WTC11 (cell line): ENCODE measurements around the gene AZU1. TPM values are rescaled to one million over a fixed set of nuclear protein-coding genes. Genes with fewer than 3 reads are reported as not detected.

ENCODE experiments used
- E2F5 ChIP-seq: sonication (generic); formaldehyde crosslinking; IDR thresholded peaks from 2 replicates; pipeline ENCODE4 v1.8.1; 2022; ENCODE audit warnings: mild to moderate bottlenecking, moderate library complexity, missing genetic modification reagents
- ESRRA ChIP-seq: sonication (generic); formaldehyde crosslinking; IDR thresholded peaks from 2 replicates; pipeline ENCODE4 v1.8.1; 2022; ENCODE audit warnings: mild to moderate bottlenecking, missing genetic modification reagents, borderline replicate concordance
- ETV6 ChIP-seq: sonication (generic); formaldehyde crosslinking; IDR thresholded peaks from 2 replicates; pipeline ENCODE4 v1.8.1; 2022; ENCODE audit warnings: mild to moderate bottlenecking, missing genetic modification reagents
- FOXK1 ChIP-seq: sonication (generic); formaldehyde crosslinking; IDR thresholded peaks from 2 replicates; pipeline ENCODE4 v1.8.0; 2022; ENCODE audit warnings: mild to moderate bottlenecking, moderate library complexity, missing genetic modification reagents
- FOXP1 ChIP-seq: sonication (generic); formaldehyde crosslinking; IDR thresholded peaks from 2 replicates; pipeline ENCODE4 v1.8.0; 2022; ENCODE audit warnings: missing genetic modification reagents, mild to moderate bottlenecking, moderate library complexity, borderline replicate concordance
- JUN ChIP-seq: sonication (generic); formaldehyde crosslinking; IDR thresholded peaks from 2 replicates; pipeline ENCODE4 v1.8.0; 2023; ENCODE audit warnings: mild to moderate bottlenecking, missing genetic modification reagents
- MAX ChIP-seq: sonication (generic); formaldehyde crosslinking; IDR thresholded peaks from 2 replicates; pipeline ENCODE4 v1.8.0; 2022; ENCODE audit warnings: mild to moderate bottlenecking, missing genetic modification reagents
- MLX ChIP-seq: sonication (generic); formaldehyde crosslinking; IDR thresholded peaks from 2 replicates; pipeline ENCODE4 v1.8.1; 2023; ENCODE audit warnings: mild to moderate bottlenecking, missing genetic modification reagents, moderate library complexity
- NFE2L1 ChIP-seq: sonication (generic); formaldehyde crosslinking; IDR thresholded peaks from 2 replicates; pipeline ENCODE4 v1.8.1; 2023; ENCODE audit warnings: missing genetic modification reagents
- NR1H2 ChIP-seq: sonication (generic); formaldehyde crosslinking; IDR thresholded peaks from 2 replicates; pipeline ENCODE4 v1.9.0; 2021; ENCODE audit warnings: mild to moderate bottlenecking, moderate library complexity, missing genetic modification reagents
- SMAD3 ChIP-seq: sonication (generic); formaldehyde crosslinking; IDR thresholded peaks from 2 replicates; pipeline ENCODE4 v1.8.0; 2022; ENCODE audit warnings: missing genetic modification reagents, mild to moderate bottlenecking, borderline replicate concordance
- STAT6 ChIP-seq: sonication (generic); formaldehyde crosslinking; conservative IDR thresholded peaks from 2 replicates; pipeline ENCODE4 v1.8.1; 2023; ENCODE audit warnings: mild to moderate bottlenecking, low read depth, missing genetic modification reagents, moderate library complexity
- TEAD1 ChIP-seq: sonication (generic); formaldehyde crosslinking; IDR thresholded peaks from 2 replicates; pipeline ENCODE4 v1.8.0; 2022; ENCODE audit warnings: mild to moderate bottlenecking, missing genetic modification reagents
- TEAD4 ChIP-seq: sonication (generic); formaldehyde crosslinking; IDR thresholded peaks from 2 replicates; pipeline ENCODE4 v1.8.0; 2022; ENCODE audit warnings: mild to moderate bottlenecking, missing genetic modification reagents
- TP53 ChIP-seq: sonication (generic); formaldehyde crosslinking; IDR thresholded peaks from 2 replicates; pipeline ENCODE4 v1.8.1; 2023; ENCODE audit warnings: mild to moderate bottlenecking, missing genetic modification reagents
- USF1 ChIP-seq: sonication (generic); formaldehyde crosslinking; IDR thresholded peaks from 2 replicates; pipeline ENCODE4 v1.8.0; 2022; ENCODE audit warnings: mild to moderate bottlenecking, missing genetic modification reagents
- USF2 ChIP-seq: sonication (generic); formaldehyde crosslinking; IDR thresholded peaks from 2 replicates; pipeline ENCODE4 v1.8.1; 2023; ENCODE audit warnings: mild to moderate bottlenecking, missing genetic modification reagents, moderate library complexity
- ZMAT4 ChIP-seq: fragments of 250-450 bp; sonication (Bioruptor Pico); IDR thresholded peaks from 2 replicates; pipeline ENCODE4 v1.9.0; 2021; ENCODE audit warnings: mild to moderate bottlenecking
- ZNF121 ChIP-seq: sonication (generic); formaldehyde crosslinking; IDR thresholded peaks from 2 replicates; pipeline ENCODE4 v1.8.0; 2023; ENCODE audit warnings: missing genetic modification reagents
- ZNF219 ChIP-seq: sonication (generic); formaldehyde crosslinking; IDR thresholded peaks from 2 replicates; pipeline ENCODE4 v1.8.0; 2023; ENCODE audit warnings: missing genetic modification reagents, mild to moderate bottlenecking, borderline replicate concordance
- ZNF281 ChIP-seq: sonication (generic); formaldehyde crosslinking; IDR thresholded peaks from 2 replicates; pipeline ENCODE4 v1.8.0; 2023; ENCODE audit warnings: mild to moderate bottlenecking, missing genetic modification reagents
- ZNF317 ChIP-seq: sonication (generic); formaldehyde crosslinking; IDR thresholded peaks from 2 replicates; pipeline ENCODE4 v1.8.1; 2023; ENCODE audit warnings: low read depth, mild to moderate bottlenecking, moderate library complexity, missing genetic modification reagents, borderline replicate concordance
- ZNF416 ChIP-seq: fragments of 250-450 bp; sonication (Bioruptor Pico); IDR thresholded peaks from 2 replicates; pipeline ENCODE4 v1.9.0; 2021; ENCODE audit warnings: mild to moderate bottlenecking, inconsistent platforms
- ZNF425 ChIP-seq: fragments of 250-450 bp; sonication (Bioruptor Pico); conservative IDR thresholded peaks from 2 replicates; pipeline ENCODE4 v1.9.0; 2021; ENCODE audit warnings: mild to moderate bottlenecking
- total RNA-seq: library from RNA; stranded (reverse); gene quantifications from 3 replicates; pipeline ENCODE4 v1.2.3, GENCODE V29; 2021

The AZU1 gene
- total RNA-seq, 1 experiment from 2014 or later, result 1.2 TPM

- TF ChIP-seq ZNF281 (CRISPR knock-in tag) (peak; percentile 80; the same call in 1 of the 2 replicates), ZNF317 (CRISPR knock-in tag) (0 out of 2 replicates have a peak, but pooled peaks have one; percentile 23), TEAD4 (CRISPR knock-in tag) (0 out of 2 replicates have a peak, but pooled peaks have one; percentile 72), ZNF425 (CRISPR knock-in tag) (no peak), ZNF416 (peak; percentile 46; the same call in 1 of the 2 replicates), USF2 (CRISPR knock-in tag) (peak; percentile 62), E2F5 (CRISPR knock-in tag) (peak; percentile 69), TP53 (CRISPR knock-in tag) (peak; percentile 89), FOXK1 (CRISPR knock-in tag) (peak; percentile 77), NFE2L1 (CRISPR knock-in tag) (0 out of 2 replicates have a peak, but pooled peaks have one; percentile 31), ZNF121 (CRISPR knock-in tag) (peak; percentile 94), ZNF219 (CRISPR knock-in tag) (0 out of 2 replicates have a peak, but pooled peaks have one; percentile 71), MAX (CRISPR knock-in tag) (peak; percentile 98), JUN (peak; percentile 82; the same call in 1 of the 2 replicates), ESRRA (CRISPR knock-in tag) (0 out of 2 replicates have a peak, but pooled peaks have one; percentile 8), MLX (no peak), USF1 (CRISPR knock-in tag) (peak; percentile 82), NR1H2 (CRISPR knock-in tag) (no peak), FOXP1 (CRISPR knock-in tag) (peak; percentile 96), ETV6 (peak; percentile 88), TEAD1 (CRISPR knock-in tag) (peak; percentile 80; the same call in 1 of the 2 replicates), STAT6 (CRISPR knock-in tag) (no peak), ZMAT4 (CRISPR knock-in tag) (no peak), SMAD3 (CRISPR knock-in tag) (0 out of 2 replicates have a peak, but pooled peaks have one; percentile 32)
Observed at GRCh38 chr19:861756-862580, 34.3 kb downstream of the AZU1 start (continued).
